Sigmoid colon (tissue), 4 donors: ENCODE results near the gene EXOC1L.

ENCODE experiments used
- POLR2A ChIP-seq, 2 donors: fragments of 450-650 bp; IDR thresholded peaks; one replicate each; pipeline ENCODE4 v1.6.1; 2016; ENCODE audit warnings: antibody characterized with exemption in 2 of 2, mild to moderate bottlenecking in 2 of 2, moderate library complexity in 2 of 2
- POLR2AphosphoS5 ChIP-seq, 4 donors: sonication (generic); formaldehyde crosslinking; IDR thresholded peaks; one replicate each; pipeline ENCODE4 v1.6.1; 2017; ENCODE audit warnings: antibody characterized with exemption in 4 of 4

- TF ChIP-seq POLR2A (IDR thresholded peaks at IDR 0.05) (no peak), POLR2AphosphoS5 (IDR thresholded peaks at IDR 0.05) (no peak)
Measured at GRCh38 chr4:55807556-55807955, 12.0 kb upstream of the EXOC1L start.
